ENCODE results near the gene NKAIN4. TPM values are rescaled to one million over a fixed set of nuclear protein-coding genes. Genes with fewer than 3 reads are reported as not detected.

Gene NKAIN4
- total and polyA plus RNA-seq, 12 donors = 0.15 to 2.8 (median 0.36) TPM; not detected in 6

GRCh38 chr20:63293456-63293855 is 39.2 kb upstream of the NKAIN4 start:
- no peak for TF ChIP-seq CTCF (IDR thresholded peaks at IDR 0.05)
- Histone ChIP-seq H3K27me3 (peaks cover 32% of the 10 kb centered on the region), H3K4me3 (no peak overlapping the region), H3K27ac (no peak overlapping the region), H3K4me1 (replicated peaks in 1 of 2) (no peaks in the 10 kb centered on the region), H3K36me3 (replicated peaks in 1 of 2) (no peaks in the 10 kb centered on the region), H3K9me3 (replicated peaks in 1 of 3) (no peaks in the 10 kb centered on the region)
- no peak for DNase-seq
- WGBS, 4 donors = 60 to 70% (median 63%) methylated on average over 2 to 11 of the region's 11 CpGs
- intact Hi-C loops (cut with DNase I) = no loop called here

GRCh38 chr20:63292904-63293303 is 38.6 kb upstream of the NKAIN4 start, which contains the start of gene COL20A1:
COL20A1 (plus strand) TSS chr20:63293186; CDS start chr20:63295108, 1,922 bp downstream.
- Histone ChIP-seq H3K36me3 (replicated peaks in 1 of 2) (peaks cover 0 to 2% of the 10 kb centered on the region in 2 donors), H3K4me1 (replicated peaks in 1 of 2) (no peaks in the 10 kb centered on the region), H3K27ac (no peak within 1 kb of the TSS), H3K9me3 (replicated peaks in 1 of 3) (no peaks in the 10 kb centered on the region), H3K4me3 (no peak within 1 kb of the TSS), H3K27me3 (peaks cover 28% of the 10 kb centered on the region)
- TF ChIP-seq CTCF (IDR thresholded peaks at IDR 0.05) = no peak
- TF ChIP-seq POLR2A (IDR thresholded peaks at IDR 0.05) = no peak
- intact Hi-C loops (cut with DNase I) = no loop called here
- 38 to 50% (median 40%) methylated on average over 1 to 7 of the region's 7 CpGs for WGBS, 4 donors
- no peak for DNase-seq

- Histone ChIP-seq H3K9me3 (replicated peaks in 1 of 3) (no peaks in the 10 kb centered on the region), H3K27ac (no peak overlapping the region), H3K27me3 (peaks cover 22% of the 10 kb centered on the region), H3K4me3 (no peak overlapping the region), H3K4me1 (replicated peaks in 1 of 2) (no peaks in the 10 kb centered on the region), H3K36me3 (replicated peaks in 1 of 2) (peaks cover 0 to 5% of the 10 kb centered on the region in 2 donors)
- intact Hi-C loops (cut with DNase I) = no loop called here
- no peak for DNase-seq
- no peak for TF ChIP-seq CTCF (IDR thresholded peaks at IDR 0.05)
- no peak for TF ChIP-seq POLR2A (IDR thresholded peaks at IDR 0.05)
- 66 to 79% (median 77%) methylated on average over 12 to 16 of the region's 16 CpGs; no CpG with 5 or more reads in 1 of the 4 donors for WGBS, 4 donors
These were observed 38.0 kb upstream of the NKAIN4 start for GRCh38 chr20:63292292-63292701.

- Histone ChIP-seq H3K4me1 (replicated peaks in 1 of 2) (no peaks in the 10 kb centered on the region), H3K27ac (no peak overlapping the region), H3K9me3 (replicated peaks in 1 of 3) (no peaks in the 10 kb centered on the region), H3K36me3 (replicated peaks in 1 of 2) (peaks cover 0 to 5% of the 10 kb centered on the region in 2 donors), H3K27me3 (peaks cover 17% of the 10 kb centered on the region), H3K4me3 (no peak overlapping the region)
- TF ChIP-seq CTCF (IDR thresholded peaks at IDR 0.05) = no peak
- no peak for TF ChIP-seq POLR2A (IDR thresholded peaks at IDR 0.05)
- intact Hi-C loops (cut with DNase I) = no loop called here
- 71 to 88% (median 73%) methylated on average over 5 to 10 of the region's 10 CpGs for WGBS, 4 donors
- no peak for DNase-seq
These were observed 37.5 kb upstream of the NKAIN4 start for GRCh38 chr20:63291811-63292210.

Data from adrenal gland (tissue), 12 donors.